GM21529 (cell line): Measurements from ENCODE around the gene IL1RAPL1.

ENCODE experiments used
- ATAC-seq: cut with Tn5 transposase; IDR thresholded peaks from one replicate; pipeline ENCODE4 v1.9.1; 2021; ENCODE audit not compliant: unreplicated experiment

The IL1RAPL1 gene

GRCh38 chrX:29699239-29699638 lies 1112.0 kb downstream of the IL1RAPL1 start:
- ATAC-seq: no peak

- no peak for ATAC-seq
Measured at GRCh38 chrX:29707088-29707487, 1119.8 kb downstream of the IL1RAPL1 start.

- no peak for ATAC-seq
Measured at GRCh38 chrX:29721152-29721551, 1133.9 kb downstream of the IL1RAPL1 start.

GRCh38 chrX:29724316-29724715 lies 1137.1 kb downstream of the IL1RAPL1 start:
- no peak for ATAC-seq

- ATAC-seq: no peak
Measured at GRCh38 chrX:29726811-29727210, 1139.6 kb downstream of the IL1RAPL1 start.

- ATAC-seq: no peak
Measured at GRCh38 chrX:29728639-29729038, 1141.4 kb downstream of the IL1RAPL1 start.

GRCh38 chrX:29744966-29745365 lies 1157.7 kb downstream of the IL1RAPL1 start:
- no peak for ATAC-seq

- ATAC-seq: no peak
Measured at GRCh38 chrX:29746326-29746725, 1159.1 kb downstream of the IL1RAPL1 start.

GRCh38 chrX:29762006-29762405 lies 1174.8 kb downstream of the IL1RAPL1 start:
- ATAC-seq: no peak

GRCh38 chrX:29775890-29776289 lies 1188.6 kb downstream of the IL1RAPL1 start:
- ATAC-seq: no peak

GRCh38 chrX:29787656-29788055 lies 1200.4 kb downstream of the IL1RAPL1 start:
- no peak for ATAC-seq

- ATAC-seq: no peak
Measured at GRCh38 chrX:29788991-29789699, 1201.9 kb downstream of the IL1RAPL1 start.

GRCh38 chrX:29792335-29792734 lies 1205.1 kb downstream of the IL1RAPL1 start:
- ATAC-seq: no peak

GRCh38 chrX:29797156-29797555 lies 1209.9 kb downstream of the IL1RAPL1 start:
- ATAC-seq: no peak

GRCh38 chrX:29798469-29798868 lies 1211.2 kb downstream of the IL1RAPL1 start:
- no peak for ATAC-seq

GRCh38 chrX:29813174-29813573 lies 1225.9 kb downstream of the IL1RAPL1 start:
- ATAC-seq: no peak

- ATAC-seq: no peak
Measured at GRCh38 chrX:29824176-29824906, 1237.1 kb downstream of the IL1RAPL1 start.

- no peak for ATAC-seq
Measured at GRCh38 chrX:29826742-29827141, 1239.5 kb downstream of the IL1RAPL1 start.

- ATAC-seq: no peak
Measured at GRCh38 chrX:29834311-29834710, 1247.1 kb downstream of the IL1RAPL1 start.

GRCh38 chrX:29834764-29835163 lies 1247.5 kb downstream of the IL1RAPL1 start:
- no peak for ATAC-seq

- ATAC-seq: no peak
Measured at GRCh38 chrX:29841750-29842149, 1254.5 kb downstream of the IL1RAPL1 start.

GRCh38 chrX:29842552-29842951 lies 1255.3 kb downstream of the IL1RAPL1 start:
- ATAC-seq: no peak
